ENCODE measurements around the gene TMEM178B.

GRCh38 chr7:141324870-141325269, 251.0 kb downstream of the TMEM178B start:
- TF ChIP-seq CTCF (IDR thresholded peaks at IDR 0.05) (no peak), POLR2AphosphoS5 (IDR thresholded peaks at IDR 0.05) (no peak), POLR2A (IDR thresholded peaks at IDR 0.05) (no peak)

Measured in sigmoid colon (tissue), 4 donors.